Lung (tissue), 12 donors: Measurements from ENCODE around the gene RNFT2. TPM values are rescaled to one million over a fixed set of nuclear protein-coding genes. Genes with fewer than 3 reads are reported as not detected.
"Not testable (repeated sequence)": the region's sequence is repeated elsewhere in the genome, so short reads cannot be mapped to it uniquely, and the experiment has no call there.

ENCODE experiments used
- ATAC-seq: fragments of 200-7000 bp; cut with Tn5 transposase; one replicate; pipeline ENCODE4 v1.9.1; 2020; ENCODE audit warnings: moderate number of reproducible peaks; ENCODE audit not compliant: insufficient read depth, low FRiP score
- DNase-seq, 3 donors: peaks; one replicate each; pipeline ENCODE4 v3.0.0-alpha.2; 2013 to 2017
- H3K27ac ChIP-seq, 2 donors: one replicate each; pipeline ENCODE4 v1.5.1; 2013; ENCODE audit warnings: mild to moderate bottlenecking in 2 of 2, moderate library complexity in 2 of 2, control low read depth in 1 of 2, inconsistent platforms in 1 of 2, low read depth in 1 of 2, low read length in 1 of 2
- H3K27me3 ChIP-seq, 3 donors: one replicate each; pipeline ENCODE4 v1.5.1; 2013; ENCODE audit warnings: low read length in 2 of 3; ENCODE audit not compliant: control insufficient read depth in 3 of 3, insufficient read depth in 3 of 3
- H3K36me3 ChIP-seq, 4 donors: one replicate each; pipeline ENCODE4 v1.5.1; 2013; ENCODE audit warnings: low read length in 4 of 4, mild to moderate bottlenecking in 1 of 4, moderate library complexity in 1 of 4; ENCODE audit not compliant: control insufficient read depth in 4 of 4, insufficient read depth in 4 of 4
- H3K4me1 ChIP-seq, 5 donors: one replicate each; pipeline ENCODE4 v1.5.1; 2013; ENCODE audit warnings: low read length in 5 of 5, mild to moderate bottlenecking in 2 of 5, moderate library complexity in 1 of 5; ENCODE audit not compliant: control insufficient read depth in 5 of 5, insufficient read depth in 5 of 5
- H3K4me3 ChIP-seq: one replicate; pipeline ENCODE4 v1.5.1; 2013; ENCODE audit warnings: mild to moderate bottlenecking, control low read depth, moderate library complexity
- H3K9ac ChIP-seq, 2 donors: one replicate each; pipeline ENCODE4 v1.5.1; 2013; ENCODE audit warnings: low read length in 2 of 2, control low read depth in 1 of 2; ENCODE audit not compliant: insufficient read depth in 1 of 2
- H3K9me3 ChIP-seq, 4 donors: one replicate each; pipeline ENCODE4 v1.5.1; 2013; ENCODE audit warnings: low read length in 3 of 4, mild to moderate bottlenecking in 1 of 4, moderate library complexity in 1 of 4; ENCODE audit not compliant: control insufficient read depth in 4 of 4, insufficient read depth in 3 of 4
- CTCF ChIP-seq: IDR thresholded peaks from 2 replicates; pipeline ENCODE4 v1.5.1; 2012; ENCODE audit warnings: mild to moderate bottlenecking; ENCODE audit errors: control extremely low read depth, extremely low read depth
- WGBS, 2 donors: extraction: QIAGEN DNeasy Blood & Tissue Kit; methylation state at CpG; one replicate each; pipeline ENCODE4 v1.1.7; 2013; 5-methylcytosine and 5-hydroxymethylcytosine counted together
- polyA plus RNA-seq, 2 donors: library from polyadenylated mRNA; stranded (reverse); fragments of 200-250 nt; gene quantifications; one replicate each; pipeline ENCODE4 v1.2.1, GENCODE V29; 2013
- total RNA-seq, 2 donors: library from RNA; depleted of rRNA in 1 of 2; stranded (reverse); fragments of >200 nt in 1 of 2; gene quantifications; one replicate each; pipeline ENCODE4 v1.2.1, GENCODE V29; 2014 to 2021
- donor health status: control.
- donor health status: control.
- donor health status: Bipolar disorder and iron deficiency.
- donor health status: healthy.
- donor health status: DM: yes; HTN: yes; CAD: no.

Gene RNFT2
- total and polyA plus RNA-seq, 4 donors, result 0.37 to 4.9 (median 2.2) TPM

- no peak for TF ChIP-seq CTCF
- DNase-seq (no peak), ATAC-seq (no peak)
- no peaks in the 10 kb centered on the region for H3K27me3 ChIP-seq
- no peaks in the 10 kb centered on the region for H3K9me3 ChIP-seq
- H3K27ac ChIP-seq, result no peak overlapping the region
- 82 to 84% methylated on average over 18 of the region's 18 CpGs for WGBS, 2 donors
- no peaks in the 10 kb centered on the region for H3K36me3 ChIP-seq
- H3K9ac ChIP-seq, result no peak overlapping the region
- peaks cover 0 to 6% (median 0%) of the 10 kb centered on the region in 5 donors for H3K4me1 ChIP-seq
- no peak overlapping the region for H3K4me3 ChIP-seq
Observed at GRCh38 chr12:116808113-116809105, 70.3 kb downstream of the RNFT2 start.

- TF ChIP-seq CTCF, result no peak
- H3K27me3 ChIP-seq, result no peaks in the 10 kb centered on the region
- ATAC-seq, result no peak
Observed at GRCh38 chr12:116812238-116812637, 74.1 kb downstream of the RNFT2 start.

GRCh38 chr12:116813271-116814041 is 75.3 kb downstream of the RNFT2 start:
- ATAC-seq, result no peak
- 89 to 94% methylated on average over 7 of the region's 7 CpGs for WGBS, 2 donors
- H3K4me1 ChIP-seq, result peaks cover 0 to 6% (median 0%) of the 10 kb centered on the region in 5 donors
- no peaks in the 10 kb centered on the region for H3K9me3 ChIP-seq
- no peak for DNase-seq
- H3K36me3 ChIP-seq, result no peaks in the 10 kb centered on the region
- no peak overlapping the region for H3K9ac ChIP-seq
- H3K4me3 ChIP-seq, result no peak overlapping the region
- no peak overlapping the region for H3K27ac ChIP-seq
- H3K27me3 ChIP-seq, result no peaks in the 10 kb centered on the region
- no peak for TF ChIP-seq CTCF

More at GRCh38 chr12:116812238-116812637, 74.1 kb downstream of the RNFT2 start:
- no peaks in the 10 kb centered on the region for H3K36me3 ChIP-seq
- H3K27ac ChIP-seq, result no peak overlapping the region
- 91 to 94% methylated on average over 10 of the region's 10 CpGs for WGBS, 2 donors
- H3K4me1 ChIP-seq, result no peaks in the 10 kb centered on the region
- H3K4me3 ChIP-seq, result no peak overlapping the region
- H3K9me3 ChIP-seq, result no peaks in the 10 kb centered on the region
- no peak overlapping the region for H3K9ac ChIP-seq
- DNase-seq, result no peak

- H3K9me3 ChIP-seq, H3K27me3 ChIP-seq, H3K27ac ChIP-seq, H3K9ac ChIP-seq, H3K36me3 ChIP-seq, H3K4me3 ChIP-seq, DNase-seq, ATAC-seq: not testable (repeated sequence)
- H3K4me1 ChIP-seq, result peaks cover 0 to 11% (median 0%) of the 10 kb centered on the region in 5 donors
- WGBS, 2 donors, result 91 to 96% methylated on average over 10 of the region's 10 CpGs
Observed at GRCh38 chr12:116814766-116815165, 76.7 kb downstream of the RNFT2 start.
